ENCODE results near the gene VWA8. TPM values are rescaled to one million over a fixed set of nuclear protein-coding genes. Genes with fewer than 3 reads are reported as not detected.
A peak's percentile ranks its signal among the peaks of the same experiment; 100 is the strongest.
"Not testable (repeated sequence)": the region's sequence is repeated elsewhere in the genome, so short reads cannot be mapped to it uniquely, and the experiment has no call there.

Gene VWA8
- polyA plus RNA-seq, 4 donors: 15.3 to 21.7 (median 19.6) TPM

GRCh38 chr13:41812851-41813250 is 148.1 kb downstream of the VWA8 start:
- no peak for DNase-seq (ENCODE audit: low read depth in 4 of 4, low spot score in 3 of 4)

- no peak for DNase-seq (ENCODE audit: low read depth in 4 of 4, low spot score in 3 of 4)
These were observed 148.7 kb downstream of the VWA8 start for GRCh38 chr13:41812237-41812636.

- no peak for DNase-seq (ENCODE audit: low read depth in 4 of 4, low spot score in 3 of 4)
These were observed 149.3 kb downstream of the VWA8 start for GRCh38 chr13:41811588-41812021.

GRCh38 chr13:41809962-41810361 is 150.9 kb downstream of the VWA8 start:
- no peak for DNase-seq (ENCODE audit: low read depth in 4 of 4, low spot score in 3 of 4)

- not testable (repeated sequence) for DNase-seq (ENCODE audit: low read depth in 4 of 4, low spot score in 3 of 4)
These were observed 157.5 kb downstream of the VWA8 start for GRCh38 chr13:41803445-41803735.

- no peak for DNase-seq (ENCODE audit: low read depth in 4 of 4, low spot score in 3 of 4)
These were observed 158.0 kb downstream of the VWA8 start for GRCh38 chr13:41802684-41803444.

- DNase-seq (ENCODE audit: low read depth in 4 of 4, low spot score in 3 of 4): no peak
These were observed 158.7 kb downstream of the VWA8 start for GRCh38 chr13:41802043-41802683.

- no peak for DNase-seq (ENCODE audit: low read depth in 4 of 4, low spot score in 3 of 4)
These were observed 169.9 kb downstream of the VWA8 start for GRCh38 chr13:41791056-41791455.

- DNase-seq (ENCODE audit: low read depth in 4 of 4, low spot score in 3 of 4): no peak
These were observed 172.4 kb downstream of the VWA8 start for GRCh38 chr13:41788552-41788951.

- DNase-seq (ENCODE audit: low read depth in 4 of 4, low spot score in 3 of 4): no peak
These were observed 175.3 kb downstream of the VWA8 start for GRCh38 chr13:41785402-41786172.

- DNase-seq (ENCODE audit: low read depth in 4 of 4, low spot score in 3 of 4): no peak
These were observed 178.8 kb downstream of the VWA8 start for GRCh38 chr13:41782086-41782485.

- no peak for DNase-seq (ENCODE audit: low read depth in 4 of 4, low spot score in 3 of 4)
These were observed 179.9 kb downstream of the VWA8 start for GRCh38 chr13:41780715-41781706.

GRCh38 chr13:41775251-41775650 is 185.7 kb downstream of the VWA8 start:
- DNase-seq (ENCODE audit: low read depth in 4 of 4, low spot score in 3 of 4): no peak

- DNase-seq (ENCODE audit: low read depth in 4 of 4, low spot score in 3 of 4): no peak
These were observed 186.2 kb downstream of the VWA8 start for GRCh38 chr13:41774605-41775218.

- peak in 1 of 4 donors; percentile 6 for DNase-seq (ENCODE audit: low read depth in 4 of 4, low spot score in 3 of 4)
These were observed 193.1 kb downstream of the VWA8 start for GRCh38 chr13:41767801-41768200.

GRCh38 chr13:41766439-41766838 is 194.5 kb downstream of the VWA8 start:
- no peak for DNase-seq (ENCODE audit: low read depth in 4 of 4, low spot score in 3 of 4)

GRCh38 chr13:41765813-41766212 is 195.1 kb downstream of the VWA8 start:
- DNase-seq (ENCODE audit: low read depth in 4 of 4, low spot score in 3 of 4): no peak

GRCh38 chr13:41765020-41765419 is 195.9 kb downstream of the VWA8 start:
- no peak for DNase-seq (ENCODE audit: low read depth in 4 of 4, low spot score in 3 of 4)

- DNase-seq (ENCODE audit: low read depth in 4 of 4, low spot score in 3 of 4): no peak
These were observed 196.4 kb downstream of the VWA8 start for GRCh38 chr13:41764558-41764957.

- DNase-seq (ENCODE audit: low read depth in 4 of 4, low spot score in 3 of 4): no peak
These were observed 197.1 kb downstream of the VWA8 start for GRCh38 chr13:41763782-41764181.
